Measurements from ENCODE around the gene GSX2. TPM values are rescaled to one million over a fixed set of nuclear protein-coding genes. Genes with fewer than 3 reads are reported as not detected.
"Not testable (repeated sequence)": the region's sequence is repeated elsewhere in the genome, so short reads cannot be mapped to it uniquely, and the experiment has no call there.

GSX2 gene
- total RNA-seq, 1 donor from 2014 or later = not detected

GRCh38 chr4:54101190-54102041 lies 1.5 kb downstream of the GSX2 start:
- intact Hi-C loops (cut with micrococcal nuclease) = loop anchor here (1.0 to 5.0 kb wide), 2 partner anchors 9 to 194 kb away; no protein-coding TSS in a partner anchor
- H3K36me3 Mint-ChIP-seq (ENCODE audit: low read depth) = no peaks in the 10 kb centered on the region
- H3K4me3 Mint-ChIP-seq = peak overlapping the region; percentile 55
- H3K9me3 Mint-ChIP-seq = no peaks in the 10 kb centered on the region
- H3K27ac Mint-ChIP-seq = peak overlapping the region; percentile 62
- H3K4me1 Mint-ChIP-seq = peaks cover 29% of the 10 kb centered on the region
- DNase-seq = peak; percentile 60
- peaks cover 84% of the 10 kb centered on the region for H3K27me3 Mint-ChIP-seq

GRCh38 chr4:54102531-54103106 lies 2.7 kb downstream of the GSX2 start:
- Mint-ChIP-seq H3K4me1 (peaks cover 32% of the 10 kb centered on the region), H3K9me3 (no peaks in the 10 kb centered on the region), H3K4me3 (no peak overlapping the region), H3K27me3 (peaks cover 82% of the 10 kb centered on the region), H3K36me3 (ENCODE audit: low read depth) (no peaks in the 10 kb centered on the region), H3K27ac (no peak overlapping the region)
- intact Hi-C loops (cut with micrococcal nuclease) = loop anchor here (5.0 kb wide), 1 partner anchor 195 kb away; no protein-coding TSS in a partner anchor
- DNase-seq = no peak

GRCh38 chr4:54103190-54103574 lies 3.2 kb downstream of the GSX2 start:
- Mint-ChIP-seq H3K4me3 (no peak overlapping the region), H3K27ac (no peak overlapping the region), H3K4me1 (peaks cover 35% of the 10 kb centered on the region), H3K36me3 (ENCODE audit: low read depth) (no peaks in the 10 kb centered on the region), H3K9me3 (peaks cover under 1% of the 10 kb centered on the region), H3K27me3 (peaks cover 81% of the 10 kb centered on the region)
- DNase-seq = no peak
- intact Hi-C loops (cut with micrococcal nuclease) = loop anchor here (5.0 kb wide), 1 partner anchor 196 kb away; no protein-coding TSS in a partner anchor

GRCh38 chr4:54104907-54105306 lies 4.9 kb downstream of the GSX2 start:
- H3K9me3 Mint-ChIP-seq = peaks cover 4% of the 10 kb centered on the region
- DNase-seq = no peak
- H3K4me1 Mint-ChIP-seq = peaks cover 26% of the 10 kb centered on the region
- H3K36me3 Mint-ChIP-seq (ENCODE audit: low read depth) = no peaks in the 10 kb centered on the region
- no peak overlapping the region for H3K4me3 Mint-ChIP-seq
- no peak overlapping the region for H3K27ac Mint-ChIP-seq
- peaks cover 81% of the 10 kb centered on the region for H3K27me3 Mint-ChIP-seq
- intact Hi-C loops (cut with micrococcal nuclease) = loop anchor here (5.0 kb wide), 1 partner anchor 198 kb away; no protein-coding TSS in a partner anchor

GRCh38 chr4:54107951-54108748 lies 8.2 kb downstream of the GSX2 start:
- no peaks in the 10 kb centered on the region for H3K36me3 Mint-ChIP-seq (ENCODE audit: low read depth)
- H3K27ac Mint-ChIP-seq = no peak overlapping the region
- intact Hi-C loops (cut with micrococcal nuclease) = loop anchor here (2.0 kb wide), 1 partner anchor 15 kb away; no protein-coding TSS in a partner anchor
- peaks cover 11% of the 10 kb centered on the region for H3K9me3 Mint-ChIP-seq
- peak overlapping the region; percentile 34 for H3K4me3 Mint-ChIP-seq
- DNase-seq = no peak
- peaks cover 12% of the 10 kb centered on the region for H3K4me1 Mint-ChIP-seq
- H3K27me3 Mint-ChIP-seq = peaks cover 75% of the 10 kb centered on the region

- DNase-seq = no peak
- Mint-ChIP-seq H3K4me1 (peaks cover 11% of the 10 kb centered on the region), H3K9me3 (peaks cover 11% of the 10 kb centered on the region), H3K4me3 (no peak overlapping the region), H3K27ac (no peak overlapping the region), H3K27me3 (peaks cover 66% of the 10 kb centered on the region), H3K36me3 (ENCODE audit: low read depth) (no peaks in the 10 kb centered on the region)
- intact Hi-C loops (cut with micrococcal nuclease) = loop anchor here (2.0 kb wide), 1 partner anchor 17 kb away; no protein-coding TSS in a partner anchor
These were observed 9.5 kb downstream of the GSX2 start for GRCh38 chr4:54109241-54110018.

- Mint-ChIP-seq H3K9me3 (peaks cover 11% of the 10 kb centered on the region), H3K4me3 (no peak overlapping the region), H3K27me3 (peaks cover 60% of the 10 kb centered on the region), H3K36me3 (ENCODE audit: low read depth) (no peaks in the 10 kb centered on the region), H3K27ac (peak overlapping the region; percentile 18), H3K4me1 (peaks cover 8% of the 10 kb centered on the region)
- intact Hi-C loops (cut with micrococcal nuclease) = no loop called here
- no peak for DNase-seq
These were observed 10.1 kb downstream of the GSX2 start for GRCh38 chr4:54110019-54110416.

GRCh38 chr4:54113206-54113605 lies 13.2 kb downstream of the GSX2 start:
- intact Hi-C loops (cut with micrococcal nuclease); H3K36me3 Mint-ChIP-seq (ENCODE audit: low read depth); DNase-seq; H3K4me3 Mint-ChIP-seq; H3K27ac Mint-ChIP-seq; H3K4me1 Mint-ChIP-seq: not testable (repeated sequence)
- Mint-ChIP-seq H3K9me3 (peaks cover 10% of the 10 kb centered on the region), H3K27me3 (peaks cover 39% of the 10 kb centered on the region)

- H3K9me3 Mint-ChIP-seq; H3K36me3 Mint-ChIP-seq (ENCODE audit: low read depth): not testable (repeated sequence)
These were observed 16.3 kb downstream of the GSX2 start for GRCh38 chr4:54116246-54116645.

GRCh38 chr4:54118850-54119589 lies 19.1 kb downstream of the GSX2 start:
- Mint-ChIP-seq H3K4me3 (no peak overlapping the region), H3K9me3 (no peaks in the 10 kb centered on the region), H3K36me3 (ENCODE audit: low read depth) (no peaks in the 10 kb centered on the region), H3K27me3 (peaks cover 4% of the 10 kb centered on the region), H3K27ac (no peak overlapping the region), H3K4me1 (no peaks in the 10 kb centered on the region)
- no peak for DNase-seq
- intact Hi-C loops (cut with micrococcal nuclease) = no loop called here

More at GRCh38 chr4:54116246-54116645, 16.3 kb downstream of the GSX2 start:
- DNase-seq; intact Hi-C loops (cut with micrococcal nuclease); H3K4me3 Mint-ChIP-seq; H3K27ac Mint-ChIP-seq; H3K4me1 Mint-ChIP-seq: not testable (repeated sequence)
- peaks cover 14% of the 10 kb centered on the region for H3K27me3 Mint-ChIP-seq

- H3K4me1 Mint-ChIP-seq = no peaks in the 10 kb centered on the region
- no peaks in the 10 kb centered on the region for H3K36me3 Mint-ChIP-seq (ENCODE audit: low read depth)
- no peak for DNase-seq
- no peaks in the 10 kb centered on the region for H3K9me3 Mint-ChIP-seq
- no peak overlapping the region for H3K4me3 Mint-ChIP-seq
- intact Hi-C loops (cut with micrococcal nuclease) = no loop called here
- no peak overlapping the region for H3K27ac Mint-ChIP-seq
- peaks cover 4% of the 10 kb centered on the region for H3K27me3 Mint-ChIP-seq
These were observed 20.6 kb downstream of the GSX2 start for GRCh38 chr4:54120518-54120917.

GRCh38 chr4:54127660-54128059 lies 27.7 kb downstream of the GSX2 start:
- Mint-ChIP-seq H3K27ac (no peak overlapping the region), H3K9me3 (peaks cover 14% of the 10 kb centered on the region), H3K4me3 (no peak overlapping the region), H3K36me3 (ENCODE audit: low read depth) (no peaks in the 10 kb centered on the region), H3K4me1 (no peaks in the 10 kb centered on the region), H3K27me3 (no peaks in the 10 kb centered on the region)
- no peak for DNase-seq
- intact Hi-C loops (cut with micrococcal nuclease) = no loop called here

Measured in activated CD4-positive, alpha-beta T cell treated with anti-CD3 and anti-CD28 coated beads, Interleukin-2, amount 10 ng/mL, durations not matched to agents 24 days and 14 days (primary cell).